OCI-LY7 (cell line): ENCODE measurements around the gene EIF4G3. TPM values are rescaled to one million over a fixed set of nuclear protein-coding genes. Genes with fewer than 3 reads are reported as not detected.
"Not testable (repeated sequence)": the region's sequence is repeated elsewhere in the genome, so short reads cannot be mapped to it uniquely, and the experiment has no call there.

Experiments used
- BruUV-seq: library from RNA; stranded (reverse); fragments of 400-500 nt; replicated peaks from 2 replicates; lab custom pipeline; 2021; lab: Mats Ljungman, UMichigan
- CTCF ChIA-PET: fragments of 300-600 bp; sonication (Branson Sonifier 250); formaldehyde crosslinking; loops from one replicate; lab custom pipeline; 2022; ENCODE audit warnings: antibody characterized with exemption; ENCODE audit not compliant: unreplicated experiment; lab: Charles Lee
- POLR2A ChIA-PET: fragments of 300-600 bp; sonication (Branson Sonifier 250); formaldehyde crosslinking; loops from one replicate; lab custom pipeline; 2022; ENCODE audit warnings: antibody characterized with exemption; lab: Charles Lee
- DNase-seq: peaks from one replicate; pipeline ENCODE4 v3.0.0-alpha.2; 2015; ENCODE audit warnings: low spot score
- H2AFZ ChIP-seq: fragments of 200-600 bp; sonication (generic), shearing (Covaris generic); 2 replicates; pipeline ENCODE4 v1.6.1; 2014; ENCODE audit warnings: mild to moderate bottlenecking, antibody characterized with exemption, low read length, moderate library complexity
- H3K27ac ChIP-seq: fragments of 200-600 bp; sonication (generic); 2 replicates; pipeline ENCODE4 v1.5.1; 2014; ENCODE audit warnings: mixed run types, low read depth, mild to moderate bottlenecking, moderate library complexity, low read length, inconsistent platforms; ENCODE audit not compliant: poor library complexity, severe bottlenecking
- H3K36me3 ChIP-seq: fragments of 200-600 bp; sonication (generic); 2 replicates; pipeline ENCODE4 v1.6.1; 2014; ENCODE audit warnings: mild to moderate bottlenecking, antibody characterized with exemption, low read length, moderate library complexity, mixed read lengths; ENCODE audit not compliant: insufficient read depth
- H3K4me1 ChIP-seq: fragments of 200-600 bp; sonication (generic); 2 replicates; pipeline ENCODE4 v1.5.1; 2014; ENCODE audit warnings: mild to moderate bottlenecking, low read length; ENCODE audit not compliant: insufficient read depth, poor library complexity, severe bottlenecking
- H3K4me2 ChIP-seq: fragments of 200-600 bp; sonication (generic); 2 replicates; pipeline ENCODE4 v1.6.1; 2014; ENCODE audit warnings: mild to moderate bottlenecking, low read length
- H3K4me3 ChIP-seq: fragments of 200-600 bp; sonication (generic); 2 replicates; pipeline ENCODE4 v1.5.1; 2014; ENCODE audit warnings: mild to moderate bottlenecking, low read depth, low read length; ENCODE audit not compliant: poor library complexity, severe bottlenecking
- H3K79me2 ChIP-seq: fragments of 200-600 bp; sonication (generic); 2 replicates; pipeline ENCODE4 v1.6.1; 2016; ENCODE audit warnings: low read depth, mild to moderate bottlenecking, low read length, moderate library complexity, mixed read lengths; ENCODE audit not compliant: insufficient read depth
- H3K9me2 ChIP-seq: fragments of 200-600 bp; sonication (generic); 2 replicates; pipeline ENCODE4 v1.6.1; 2016; ENCODE audit warnings: mild to moderate bottlenecking, low read length, mixed read lengths; ENCODE audit not compliant: insufficient read depth
- H3K9me3 ChIP-seq: fragments of 200-600 bp; sonication (generic); 2 replicates; pipeline ENCODE4 v1.6.1; 2014; ENCODE audit warnings: mild to moderate bottlenecking, mixed run types, low read length, mixed read lengths
- H4K20me1 ChIP-seq: fragments of 200-600 bp; sonication (generic); 2 replicates; pipeline ENCODE4 v1.6.1; 2014; ENCODE audit warnings: mild to moderate bottlenecking, antibody characterized with exemption, low read length, moderate library complexity, mixed read lengths; ENCODE audit not compliant: insufficient read depth
- EZH2phosphoT487 ChIP-seq: fragments of 200-600 bp; sonication (generic); IDR thresholded peaks from 2 replicates; pipeline ENCODE4 v1.6.1; 2018; ENCODE audit warnings: low read depth, borderline replicate concordance, mild to moderate bottlenecking, mixed run types, antibody characterized with exemption, low read length, moderate library complexity, mixed read lengths
- intact Hi-C: fragments of 100-400 bp; cut with micrococcal nuclease; formaldehyde crosslinking; loops from one replicate; pipeline ENCODE4 v1.10.0; 2022; ENCODE audit not compliant: unreplicated experiment
- total RNA-seq, 2 experiments: library from RNA; depleted of rRNA in 1 of 2; stranded (reverse); fragments of >200 nt in 1 of 2; shearing (Covaris generic) in 1 of 2; gene quantifications; 2 replicates each; pipeline ENCODE4 v1.2.3, GENCODE V29; 2014 to 2022
- TF ChIP-seq, protein P1 (sequence below): fragments of 200-600 bp; sonication (generic); conservative IDR thresholded peaks from 2 replicates; pipeline ENCODE4 v1.5.1; 2014; ENCODE audit warnings: mild to moderate bottlenecking, antibody characterized with exemption, low read length, moderate library complexity, mixed read lengths

Gene EIF4G3
- total RNA-seq, 2 experiments from 2014 or later, result 28.5 to 62.1 TPM

- TF ChIP-seq EZH2phosphoT487, result no peak
- TF ChIP-seq, protein P1, sequence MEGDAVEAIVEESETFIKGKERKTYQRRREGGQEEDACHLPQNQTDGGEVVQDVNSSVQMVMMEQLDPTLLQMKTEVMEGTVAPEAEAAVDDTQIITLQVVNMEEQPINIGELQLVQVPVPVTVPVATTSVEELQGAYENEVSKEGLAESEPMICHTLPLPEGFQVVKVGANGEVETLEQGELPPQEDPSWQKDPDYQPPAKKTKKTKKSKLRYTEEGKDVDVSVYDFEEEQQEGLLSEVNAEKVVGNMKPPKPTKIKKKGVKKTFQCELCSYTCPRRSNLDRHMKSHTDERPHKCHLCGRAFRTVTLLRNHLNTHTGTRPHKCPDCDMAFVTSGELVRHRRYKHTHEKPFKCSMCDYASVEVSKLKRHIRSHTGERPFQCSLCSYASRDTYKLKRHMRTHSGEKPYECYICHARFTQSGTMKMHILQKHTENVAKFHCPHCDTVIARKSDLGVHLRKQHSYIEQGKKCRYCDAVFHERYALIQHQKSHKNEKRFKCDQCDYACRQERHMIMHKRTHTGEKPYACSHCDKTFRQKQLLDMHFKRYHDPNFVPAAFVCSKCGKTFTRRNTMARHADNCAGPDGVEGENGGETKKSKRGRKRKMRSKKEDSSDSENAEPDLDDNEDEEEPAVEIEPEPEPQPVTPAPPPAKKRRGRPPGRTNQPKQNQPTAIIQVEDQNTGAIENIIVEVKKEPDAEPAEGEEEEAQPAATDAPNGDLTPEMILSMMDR, result no peak
- intact Hi-C loops, result no loop called here
- Histone ChIP-seq H3K79me2 (no peaks in the 10 kb centered on the region), H3K4me3 (no peak overlapping the region), H2AFZ (no peak overlapping the region), H4K20me1 (no peaks in the 10 kb centered on the region), H3K36me3 (no peaks in the 10 kb centered on the region), H3K4me2 (no peak overlapping the region), H3K9me2 (no peaks in the 10 kb centered on the region), H3K27ac (no peak overlapping the region), H3K9me3 (no peaks in the 10 kb centered on the region), H3K4me1 (no peaks in the 10 kb centered on the region)
- POLR2A ChIA-PET, result no interaction called here
- BruUV-seq, result no TSS peak
- no peak for DNase-seq
- CTCF ChIA-PET, result no interaction called here
Measured at GRCh38 chr1:21206117-21206516, 29.4 kb upstream of the EIF4G3 start.

DNA sequence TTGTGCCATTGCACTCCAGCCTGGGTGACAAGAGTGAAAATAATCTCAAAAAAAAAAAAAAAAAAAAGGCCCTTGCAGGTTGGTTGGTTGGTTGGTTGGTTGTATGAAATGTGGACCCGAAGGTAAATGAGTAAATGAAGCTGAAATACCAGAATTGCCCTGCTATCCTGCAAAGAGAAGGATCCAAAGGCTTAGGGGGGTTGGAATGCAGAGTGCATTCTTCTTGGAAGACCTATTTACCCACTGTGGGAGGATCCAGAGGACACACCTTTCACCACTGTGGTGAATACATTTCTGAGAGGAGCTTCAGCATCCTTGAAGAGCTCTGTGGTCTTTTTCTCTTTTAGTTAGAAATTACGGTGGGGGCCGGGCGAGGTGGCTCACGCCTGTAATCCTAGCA, 28.7 kb upstream of the EIF4G3 start:
- H3K4me1 ChIP-seq, result no peaks in the 10 kb centered on the region
- no peaks in the 10 kb centered on the region for H4K20me1 ChIP-seq
- H3K4me2 ChIP-seq, result no peak overlapping the region
- no TSS peak for BruUV-seq
- no peaks in the 10 kb centered on the region for H3K79me2 ChIP-seq
- no peak for DNase-seq
- no peak overlapping the region for H3K4me3 ChIP-seq
- H3K36me3 ChIP-seq, result no peaks in the 10 kb centered on the region
- H3K27ac ChIP-seq, result no peak overlapping the region
- ChIA-PET POLR2A (interaction anchor here (0.6 to 0.7 kb wide), 2 partner anchors 83 to 218 kb away, joined by 3 read pairs; no protein-coding TSS in a partner anchor), CTCF (no interaction called here)
- H2AFZ ChIP-seq, result no peak overlapping the region
- no peaks in the 10 kb centered on the region for H3K9me2 ChIP-seq
- intact Hi-C loops, result no loop called here
- H3K9me3 ChIP-seq, result no peaks in the 10 kb centered on the region
- TF ChIP-seq, protein P1, result no peak
- TF ChIP-seq EZH2phosphoT487, result no peak

GRCh38 chr1:21201650-21202049, 25.0 kb upstream of the EIF4G3 start:
- intact Hi-C loops, result no loop called here
- POLR2A ChIA-PET, result no interaction called here
- Histone ChIP-seq H3K79me2 (no peaks in the 10 kb centered on the region), H3K4me2 (no peak overlapping the region), H3K4me1 (no peaks in the 10 kb centered on the region), H3K27ac (no peak overlapping the region), H3K36me3 (no peaks in the 10 kb centered on the region), H3K9me3 (no peaks in the 10 kb centered on the region), H3K4me3 (no peak overlapping the region), H4K20me1 (no peaks in the 10 kb centered on the region), H2AFZ (no peak overlapping the region), H3K9me2 (no peaks in the 10 kb centered on the region)
- CTCF ChIA-PET, result no interaction called here
- DNase-seq, result no peak
- TF ChIP-seq EZH2phosphoT487, result no peak
- TF ChIP-seq, protein P1, result no peak
- no TSS peak for BruUV-seq

GRCh38 chr1:21201238-21201637, 24.5 kb upstream of the EIF4G3 start:
- H3K4me3 ChIP-seq, H4K20me1 ChIP-seq, BruUV-seq, H3K4me1 ChIP-seq, H3K9me2 ChIP-seq, intact Hi-C loops, H2AFZ ChIP-seq, H3K27ac ChIP-seq, POLR2A ChIA-PET, DNase-seq, H3K36me3 ChIP-seq, CTCF ChIA-PET, H3K4me2 ChIP-seq, H3K79me2 ChIP-seq, H3K9me3 ChIP-seq: not testable (repeated sequence)
